GM21825 (cell line): Measurements from ENCODE around the gene FANCC.
A peak's percentile ranks its signal among the peaks of the same experiment; 100 is the strongest.

Experiments
- ATAC-seq: cut with Tn5 transposase; IDR thresholded peaks from one replicate; pipeline ENCODE4 v1.9.1; 2021; ENCODE audit warnings: mild to moderate bottlenecking, moderate library complexity; ENCODE audit not compliant: unreplicated experiment

The FANCC gene

GRCh38 chr9:95197692-95198271 is 119.7 kb downstream of the FANCC start:
- ATAC-seq: no peak

- ATAC-seq: no peak
These were observed 124.0 kb downstream of the FANCC start for GRCh38 chr9:95193480-95193879.

GRCh38 chr9:95193067-95193466 is 124.4 kb downstream of the FANCC start:
- ATAC-seq: no peak

GRCh38 chr9:95192631-95193030 is 124.9 kb downstream of the FANCC start:
- ATAC-seq: no peak

GRCh38 chr9:95190413-95190812 is 127.1 kb downstream of the FANCC start:
- ATAC-seq: no peak

- ATAC-seq: no peak
These were observed 128.0 kb downstream of the FANCC start for GRCh38 chr9:95189251-95190098.

GRCh38 chr9:95188459-95188858 is 129.1 kb downstream of the FANCC start:
- no peak for ATAC-seq

GRCh38 chr9:95185956-95186355 is 131.6 kb downstream of the FANCC start:
- ATAC-seq: no peak

GRCh38 chr9:95182854-95183563 is 134.5 kb downstream of the FANCC start:
- ATAC-seq: no peak

- no peak for ATAC-seq
These were observed 135.7 kb downstream of the FANCC start for GRCh38 chr9:95181835-95182234.

- ATAC-seq: no peak
These were observed 136.2 kb downstream of the FANCC start for GRCh38 chr9:95181226-95181818.

GRCh38 chr9:95177617-95178016 is 139.9 kb downstream of the FANCC start:
- ATAC-seq: no peak

- no peak for ATAC-seq
These were observed 140.7 kb downstream of the FANCC start for GRCh38 chr9:95176755-95177319.

GRCh38 chr9:95175523-95175922 is 142.0 kb downstream of the FANCC start:
- no peak for ATAC-seq

GRCh38 chr9:95174038-95174437 is 143.5 kb downstream of the FANCC start:
- ATAC-seq: no peak

GRCh38 chr9:95171596-95171995 is 145.9 kb downstream of the FANCC start:
- no peak for ATAC-seq

- no peak for ATAC-seq
These were observed 146.5 kb downstream of the FANCC start for GRCh38 chr9:95171001-95171400.

- no peak for ATAC-seq
These were observed 149.5 kb downstream of the FANCC start for GRCh38 chr9:95167998-95168397.

GRCh38 chr9:95165004-95165403 is 152.5 kb downstream of the FANCC start:
- ATAC-seq: no peak

GRCh38 chr9:95157481-95158151 is 159.9 kb downstream of the FANCC start:
- ATAC-seq: peak; percentile 78

GRCh38 chr9:95156074-95156473 is 161.4 kb downstream of the FANCC start:
- ATAC-seq: no peak
